H1 (cell line): ENCODE results near the gene RELN. TPM values are rescaled to one million over a fixed set of nuclear protein-coding genes. Genes with fewer than 3 reads are reported as not detected.

ENCODE experiments used
- CTCF ChIA-PET: fragments of 300-600 bp; sonication (Branson Sonifier 250); formaldehyde crosslinking; loops from one replicate; lab custom pipeline; 2021; ENCODE audit not compliant: partially characterized antibody; lab: Charles Lee
- POLR2A ChIA-PET: fragments of 300-600 bp; sonication (Branson Sonifier 250); formaldehyde crosslinking; loops from one replicate; lab custom pipeline; 2021; ENCODE audit warnings: inconsistent platforms; ENCODE audit not compliant: partially characterized antibody; lab: Charles Lee
- DNase-seq, 2 experiments: peaks; one replicate each; pipeline versions ENCODE4 v3.0.0 to v3.0.0-alpha.2; 2010 to 2022; ENCODE audit warnings: low spot score in 2 of 2, low read depth in 1 of 2, mixed read lengths in 1 of 2
- FAIRE-seq: peaks from 2 replicates; lab custom pipeline; 2011; peaks lifted over from hg19 to GRCh38; lab: Jason Lieb, UNC
- H2AFZ ChIP-seq: 2 replicates; pipeline ENCODE4 v1.8.1; 2012; ENCODE audit warnings: low read length, inconsistent platforms
- H2AK5ac ChIP-seq: 2 replicates; pipeline ENCODE4 v1.6.1; 2013; ENCODE audit warnings: low read depth, low read length
- H2BK120ac ChIP-seq: replicated peaks from 2 replicates; pipeline ENCODE3; 2013; ENCODE audit warnings: low read depth, low read length, inconsistent platforms
- H2BK12ac ChIP-seq: 2 replicates; pipeline ENCODE4 v1.6.1; 2013; ENCODE audit warnings: low read depth, low read length
- H2BK15ac ChIP-seq: 2 replicates; pipeline ENCODE4 v1.6.1; 2013; ENCODE audit warnings: low read length
- H2BK20ac ChIP-seq: 2 replicates; pipeline ENCODE4 v1.6.1; 2013; ENCODE audit warnings: low read length
- H2BK5ac ChIP-seq: 2 replicates; pipeline ENCODE4 v1.6.1; 2013; ENCODE audit warnings: low read depth, low read length
- H3K14ac ChIP-seq: 2 replicates; pipeline ENCODE4 v1.6.1; 2013; ENCODE audit warnings: inconsistent platforms; ENCODE audit not compliant: insufficient read length
- H3K18ac ChIP-seq: 2 replicates; pipeline ENCODE4 v1.6.1; 2013; ENCODE audit warnings: low read length; ENCODE audit errors: extremely low read depth
- H3K23ac ChIP-seq: 2 replicates; pipeline ENCODE4 v1.6.1; 2013; ENCODE audit warnings: inconsistent platforms; ENCODE audit not compliant: insufficient read length
- H3K23me2 ChIP-seq: 2 replicates; pipeline ENCODE4 v1.6.1; 2013; ENCODE audit warnings: low read depth, low read length
- H3K27ac ChIP-seq: 2 replicates; pipeline ENCODE4 v1.6.1; 2011; ENCODE audit warnings: low read depth, low read length, inconsistent platforms
- H3K27me3 ChIP-seq, 4 experiments: replicated peaks in 1 of 4; 1 replicate in 1 of 4; 2 replicates in 3 of 4; pipeline versions ENCODE4 v1.6.1 to v1.8.1; 2011 to 2013; ENCODE audit warnings: low read length in 3 of 4, mild to moderate bottlenecking in 3 of 4, inconsistent platforms in 2 of 4, mixed read lengths in 2 of 4, moderate library complexity in 1 of 4; ENCODE audit not compliant: control insufficient read depth in 3 of 4, insufficient read depth in 3 of 4; ENCODE audit errors: extremely low read depth in 1 of 4
- H3K36me3 ChIP-seq, 4 experiments: 2 replicates each; pipeline versions ENCODE4 v1.6.1 to v1.8.1; 2011 to 2013; ENCODE audit warnings: mild to moderate bottlenecking in 4 of 4, low read length in 3 of 4, moderate library complexity in 2 of 4, control low read depth in 1 of 4, inconsistent platforms in 1 of 4; ENCODE audit not compliant: insufficient read depth in 4 of 4, control insufficient read depth in 2 of 4
- H3K4ac ChIP-seq: replicated peaks from 2 replicates; pipeline ENCODE3; 2013; ENCODE audit warnings: low read length, low read depth, mixed read lengths, inconsistent platforms; ENCODE audit not compliant: insufficient read length
- H3K4me1 ChIP-seq, 4 experiments: replicated peaks in 1 of 4; 1 replicate in 1 of 4; 2 replicates in 3 of 4; pipeline versions ENCODE4 v1.6.1 to v1.8.1; 2011 to 2013; ENCODE audit warnings: low read length in 3 of 4, inconsistent platforms in 2 of 4, mixed read lengths in 1 of 4; ENCODE audit not compliant: insufficient read depth in 4 of 4, control insufficient read depth in 3 of 4
- H3K4me2 ChIP-seq, 2 experiments: 2 replicates each; pipeline versions ENCODE4 v1.6.1 to v1.8.1; 2011 to 2013; ENCODE audit warnings: low read depth in 2 of 2, low read length in 2 of 2, control low read depth in 1 of 2, inconsistent platforms in 1 of 2, mild to moderate bottlenecking in 1 of 2; ENCODE audit not compliant: insufficient read depth in 1 of 2
- H3K4me3 ChIP-seq, 4 experiments: fragments of 200-600, 300-600 bp in 1 of 4; sonication (generic), shearing (Covaris generic), sonication (Bioruptor Twin) in 1 of 4; 2 replicates each; pipeline versions ENCODE4 v1.5.1 to v1.8.1; 2011 to 2016; ENCODE audit warnings: low read length in 4 of 4, low read depth in 3 of 4, control low read depth in 2 of 4, inconsistent platforms in 2 of 4, mild to moderate bottlenecking in 2 of 4, mixed read lengths in 1 of 4, moderate library complexity in 1 of 4; ENCODE audit not compliant: insufficient read depth in 2 of 4; ENCODE audit errors: extremely low read depth in 1 of 4
- H3K56ac ChIP-seq: replicated peaks from 2 replicates; pipeline ENCODE3; 2013; ENCODE audit warnings: low read depth, mild to moderate bottlenecking, mixed read lengths, low read length, inconsistent platforms; ENCODE audit not compliant: insufficient read length
- H3K79me1 ChIP-seq: 2 replicates; pipeline ENCODE4 v1.6.1; 2013; ENCODE audit warnings: low read depth, low read length, control low read depth
- H3K79me2 ChIP-seq, 2 experiments: 2 replicates each; pipeline versions ENCODE4 v1.6.1 to v1.8.1; 2012 to 2013; ENCODE audit warnings: low read length in 2 of 2, mild to moderate bottlenecking in 2 of 2, inconsistent platforms in 1 of 2; ENCODE audit not compliant: insufficient read depth in 2 of 2, control insufficient read depth in 1 of 2
- H3K9ac ChIP-seq, 4 experiments: replicated peaks in 1 of 4; 1 replicate in 1 of 4; 2 replicates in 3 of 4; pipeline versions ENCODE4 v1.6.1 to v1.8.1; 2011 to 2013; ENCODE audit warnings: low read depth in 3 of 4, low read length in 3 of 4, control low read depth in 2 of 4, mild to moderate bottlenecking in 2 of 4, moderate library complexity in 2 of 4, inconsistent platforms in 1 of 4; ENCODE audit errors: extremely low read depth in 1 of 4
- H3K9me3 ChIP-seq, 2 experiments: 2 replicates each; pipeline versions ENCODE4 v1.6.1 to v1.8.1; 2012 to 2013; ENCODE audit warnings: mild to moderate bottlenecking in 2 of 2, moderate library complexity in 2 of 2, control low read depth in 1 of 2, inconsistent platforms in 1 of 2, low read depth in 1 of 2, low read length in 1 of 2, mixed read lengths in 1 of 2; ENCODE audit not compliant: insufficient read depth in 2 of 2
- H4K20me1 ChIP-seq, 2 experiments: replicated peaks in 1 of 2; 2 replicates each; pipeline versions ENCODE3 to v1.8.1; 2011 to 2013; ENCODE audit warnings: inconsistent platforms in 2 of 2, low read length in 2 of 2, mild to moderate bottlenecking in 1 of 2; ENCODE audit not compliant: insufficient read depth in 2 of 2, control insufficient read depth in 1 of 2
- H4K5ac ChIP-seq: 2 replicates; pipeline ENCODE4 v1.6.1; 2013; ENCODE audit warnings: low read length, low read depth, mixed read lengths, inconsistent platforms; ENCODE audit not compliant: insufficient read length
- H4K8ac ChIP-seq: 2 replicates; pipeline ENCODE4 v1.8.0; 2013; ENCODE audit warnings: mild to moderate bottlenecking, moderate library complexity, low read length, inconsistent platforms; ENCODE audit not compliant: insufficient read depth; ENCODE audit errors: extremely low read depth
- H4K91ac ChIP-seq: replicated peaks from 2 replicates; pipeline ENCODE3; 2013; ENCODE audit warnings: low read length, mixed read lengths, inconsistent platforms; ENCODE audit not compliant: insufficient read length
- BRCA1 ChIP-seq: IDR thresholded peaks from 2 replicates; pipeline ENCODE4 v1.6.1; 2012; ENCODE audit warnings: low read depth, low read length, improper control_type of control experiment
- RAD21 ChIP-seq, 2 experiments: IDR thresholded peaks in 1 of 2; conservative IDR thresholded peaks in 1 of 2; 2 replicates each; pipeline ENCODE4 v1.6.1; 2011; ENCODE audit warnings: low read depth in 2 of 2, low read length in 2 of 2, improper control_type of control experiment in 1 of 2, inconsistent platforms in 1 of 2, mild to moderate bottlenecking in 1 of 2, moderate library complexity in 1 of 2
- WGBS, 2 experiments: shearing (Covaris generic) in 1 of 2; methylation state at CpG; one replicate each; pipeline versions ENCODE4 v1.1.6 to v1.1.7; 2013 to 2015; ENCODE audit warnings: low lambda C conversion rate in 2 of 2, mixed read lengths in 2 of 2, inconsistent platforms in 1 of 2, low coverage in 1 of 2, missing lambda C conversion rate in 1 of 2; ENCODE audit not compliant: insufficient replicate concordance in 2 of 2, insufficient coverage in 1 of 2, insufficient read length in 1 of 2; ENCODE audit errors: extremely low coverage in 1 of 2, missing lambda C conversion rate in 1 of 2; 5-methylcytosine and 5-hydroxymethylcytosine counted together
- polyA plus RNA-seq, 7 experiments: library from polyadenylated mRNA; depleted of rRNA in 3 of 7; stranded (reverse) in 5 of 7; unstranded in 2 of 7; fragments of >200 nt in 5 of 7; fragments of 200-250 nt in 2 of 7; gene quantifications; 1 replicate in 5 of 7; 2 replicates in 1 of 7; 4 replicates in 1 of 7; pipeline versions ENCODE4 v1.2.1 to v1.2.3, GENCODE V29; 2011 to 2013; ENCODE audit warnings: missing spikeins in 2 of 7, mixed read lengths in 2 of 7
- total RNA-seq: library from RNA; stranded (reverse); fragmentation: NEBNext Ultra II Directional; extraction: Animal tissue kit (Norgen Biotek cat#: 25700); gene quantifications from 2 replicates; pipeline ENCODE4 v1.2.1, GENCODE V29; 2021

Gene RELN
- total and polyA plus RNA-seq, 2 of the 8 experiments (the other 6 are each of a cell fraction or from before 2014, with no cell fraction given): 0.03 to 0.07 TPM

DNA sequence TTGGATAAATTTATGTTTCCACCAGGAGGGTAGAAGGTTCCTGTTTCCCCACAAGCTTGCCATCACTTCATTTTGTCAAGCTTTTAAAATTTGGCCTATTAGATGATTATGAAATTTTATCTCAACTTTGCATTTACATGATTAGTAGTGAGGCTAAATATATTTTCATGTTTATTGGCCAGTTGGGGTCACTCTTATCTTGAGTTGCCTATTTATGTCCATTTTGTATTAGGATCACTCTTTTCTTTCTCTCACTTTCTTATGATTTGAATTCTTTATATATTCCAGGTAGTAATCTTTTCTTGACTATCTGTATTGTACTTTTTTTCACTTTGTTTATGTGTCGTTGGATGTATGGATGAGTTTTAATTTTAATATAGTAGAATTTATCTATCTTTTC, 324.9 kb downstream of the RELN start:
- no peak for DNase-seq
- 86% methylated on average over 1 of the region's 1 CpG; no CpG with 5 or more reads in 1 of the 2 experiments for WGBS, 2 experiments
- H3K27me3 ChIP-seq: no peaks in the 10 kb centered on the region
- no peak overlapping the region for H2BK20ac ChIP-seq
- H4K5ac ChIP-seq: no peak overlapping the region
- H3K4me3 ChIP-seq: no peak overlapping the region
- H3K79me1 ChIP-seq: no peaks in the 10 kb centered on the region
- H3K18ac ChIP-seq: no peak overlapping the region
- CTCF ChIA-PET: interaction anchor here (1.0 to 1.1 kb wide), 2 partner anchors 89 to 91 kb away, joined by 3 to 4 read pairs; no protein-coding TSS in a partner anchor
- no peak overlapping the region for H2BK12ac ChIP-seq
- POLR2A ChIA-PET: no interaction called here
- H3K9ac ChIP-seq: no peak overlapping the region
- H3K79me2 ChIP-seq: no peaks in the 10 kb centered on the region
- H4K20me1 ChIP-seq: no peaks in the 10 kb centered on the region
- FAIRE-seq: no peak
- H4K91ac ChIP-seq: no peak overlapping the region
- no peaks in the 10 kb centered on the region for H3K36me3 ChIP-seq
- no peak overlapping the region for H2BK15ac ChIP-seq
- no peak overlapping the region for H2AFZ ChIP-seq
- H3K4ac ChIP-seq: no peak overlapping the region
- H3K27ac ChIP-seq: no peak overlapping the region
- H3K23me2 ChIP-seq: no peaks in the 10 kb centered on the region; the same call in 1 of the 2 replicates
- H3K4me1 ChIP-seq: no peaks in the 10 kb centered on the region
- no peak overlapping the region for H3K23ac ChIP-seq
- no peak overlapping the region for H4K8ac ChIP-seq
- TF ChIP-seq BRCA1 (no peak), RAD21 (IDR thresholded peaks at IDR 0.05 in 1 of 2, conservative IDR thresholded peaks at IDR 0.05 in 1 of 2; ENCODE audit: low read depth in 2 of 2, low read length in 2 of 2) (0 out of 4 replicates have a peak, but pooled peaks of 1 of the 2 experiments have one; percentile 2)
- H3K4me2 ChIP-seq: no peak overlapping the region
- H2AK5ac ChIP-seq: no peak overlapping the region
- H3K56ac ChIP-seq: no peak overlapping the region
- no peak overlapping the region for H2BK5ac ChIP-seq
- no peak overlapping the region for H3K14ac ChIP-seq
- no peak overlapping the region for H2BK120ac ChIP-seq
- H3K9me3 ChIP-seq: no peaks in the 10 kb centered on the region
